ENCODE measurements around the gene HK2.
"Not testable (repeated sequence)": the region's sequence is repeated elsewhere in the genome, so short reads cannot be mapped to it uniquely, and the experiment has no call there.

HK2 gene

DNA sequence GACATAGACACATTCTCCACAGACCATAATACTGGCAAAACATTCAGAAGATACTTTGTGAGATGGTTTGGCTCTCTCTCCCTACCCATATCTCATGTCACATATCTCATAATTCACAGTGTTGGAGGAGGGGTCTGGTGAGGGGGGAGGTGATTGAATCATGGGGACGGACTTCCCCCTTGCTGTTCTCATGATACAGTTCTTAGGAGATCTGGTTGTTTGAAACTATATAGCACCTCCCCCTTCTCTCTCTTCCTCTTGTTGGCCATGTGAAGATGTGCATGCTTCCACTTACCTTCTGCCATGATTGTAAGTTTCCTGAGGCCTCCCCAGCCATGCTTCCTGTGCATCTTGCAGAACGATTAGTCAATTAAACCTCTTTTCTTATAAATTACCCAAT, 61.1 kb downstream of the HK2 start:
- DNase-seq (ENCODE audit: low read depth in 2 of 2) = no peak

DNA sequence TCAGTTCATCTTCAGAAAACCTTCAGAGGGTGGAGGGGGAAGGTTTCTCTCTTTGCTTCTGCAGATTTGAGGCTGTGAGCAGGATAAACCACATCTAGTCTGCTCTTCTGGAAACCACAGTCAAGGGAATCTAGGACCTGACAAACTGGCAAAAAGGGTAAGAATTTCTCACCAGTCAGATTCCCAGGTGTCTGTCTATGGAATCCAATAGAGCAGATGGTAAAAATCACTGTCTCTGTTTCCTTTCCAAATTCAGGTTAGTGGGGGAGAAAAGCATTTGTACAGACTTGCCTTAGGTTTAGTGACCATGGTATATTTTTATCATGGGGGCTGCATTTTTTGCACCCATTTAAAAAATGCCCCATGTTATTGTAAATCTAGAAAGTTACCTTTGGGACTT, 62.3 kb downstream of the HK2 start:
- DNase-seq (ENCODE audit: low read depth in 2 of 2) = no peak

DNA sequence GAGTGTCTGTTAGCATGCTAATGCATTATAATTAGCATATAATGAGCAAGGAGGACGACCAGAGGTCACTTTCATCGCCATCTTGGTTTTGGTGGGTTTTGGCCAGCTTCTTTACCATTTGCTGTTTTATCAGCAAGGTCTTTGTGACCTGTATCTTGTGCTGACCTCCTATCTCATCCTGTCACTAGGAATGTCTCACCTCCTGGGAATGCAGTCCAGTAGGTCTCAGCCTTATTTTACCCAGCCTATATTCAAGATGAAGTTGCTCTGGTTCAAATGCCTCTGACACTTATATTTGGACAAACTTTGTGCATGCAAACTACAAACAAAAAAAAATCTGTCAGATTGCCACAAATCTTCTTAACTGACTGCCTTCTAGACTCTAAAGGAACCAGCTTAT, 66.3 kb downstream of the HK2 start:
- not testable (repeated sequence) for DNase-seq (ENCODE audit: low read depth in 2 of 2)

DNA sequence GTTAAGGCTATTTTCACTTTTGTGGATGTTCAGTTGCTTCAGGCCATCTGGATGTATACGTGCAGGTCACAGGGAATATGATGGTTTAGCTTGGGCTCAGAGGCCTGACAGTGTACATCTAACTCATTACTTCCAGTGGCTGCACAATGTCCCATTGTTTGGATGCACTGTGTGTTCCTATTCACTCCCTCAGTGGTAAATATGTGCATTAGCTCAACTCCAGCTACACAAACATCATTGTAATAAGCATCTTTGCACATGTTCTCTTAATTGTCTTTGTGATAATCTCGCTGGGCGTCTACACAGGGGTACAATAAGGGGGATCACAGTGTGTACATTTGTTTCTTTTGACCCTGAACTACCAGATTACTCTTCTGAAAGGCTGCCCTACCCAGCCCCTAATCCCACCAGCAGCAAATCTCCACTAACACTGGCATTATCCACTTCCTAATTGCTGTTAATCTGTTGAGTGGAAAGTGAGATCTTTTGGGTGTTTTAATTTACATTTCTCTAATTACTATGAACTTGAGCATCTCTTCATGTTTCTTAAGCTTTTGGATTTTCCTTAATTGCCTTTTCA, 68.4 kb downstream of the HK2 start:
- DNase-seq (ENCODE audit: low read depth in 2 of 2) = no peak

DNA sequence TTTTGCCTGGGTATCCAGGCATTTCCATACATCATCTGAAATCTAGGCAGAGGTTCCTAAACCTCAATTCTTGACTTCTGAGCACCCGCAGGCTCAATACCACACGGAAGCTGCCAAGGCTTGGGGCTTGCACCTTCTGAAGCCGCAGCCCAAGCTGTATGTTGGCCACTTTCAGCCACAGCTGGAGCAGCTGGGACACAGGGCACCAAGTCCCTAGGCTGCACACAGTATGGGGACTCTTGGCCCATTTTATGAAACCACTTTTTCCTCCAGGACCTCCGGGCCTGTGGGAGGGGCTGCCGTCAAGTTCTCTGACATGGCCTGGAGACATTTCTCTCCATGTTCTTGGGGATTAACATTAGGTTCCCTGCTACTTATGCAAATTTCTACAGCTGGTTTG, 72.5 kb downstream of the HK2 start:
- no peak for DNase-seq (ENCODE audit: low read depth in 2 of 2)

DNA sequence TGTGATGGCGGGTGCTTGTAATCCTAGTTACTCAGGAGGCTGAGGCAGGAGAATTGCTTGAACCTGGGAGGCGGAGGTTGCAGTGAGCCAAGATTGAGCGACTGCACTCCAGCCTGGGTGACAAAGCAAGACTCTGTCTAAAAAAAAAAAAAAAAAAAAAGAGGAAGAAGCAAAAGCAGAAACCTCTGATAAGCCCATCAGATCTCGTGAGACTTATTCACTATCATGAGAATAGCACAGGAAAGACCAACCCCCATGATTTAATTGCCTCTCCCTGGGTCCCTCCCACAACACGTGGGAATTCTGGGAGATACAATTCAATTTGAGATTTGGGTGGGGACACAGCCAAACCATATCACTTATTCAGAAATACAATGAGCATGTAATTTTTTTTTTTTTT, 73.6 kb downstream of the HK2 start:
- not testable (repeated sequence) for DNase-seq (ENCODE audit: low read depth in 2 of 2)

DNA sequence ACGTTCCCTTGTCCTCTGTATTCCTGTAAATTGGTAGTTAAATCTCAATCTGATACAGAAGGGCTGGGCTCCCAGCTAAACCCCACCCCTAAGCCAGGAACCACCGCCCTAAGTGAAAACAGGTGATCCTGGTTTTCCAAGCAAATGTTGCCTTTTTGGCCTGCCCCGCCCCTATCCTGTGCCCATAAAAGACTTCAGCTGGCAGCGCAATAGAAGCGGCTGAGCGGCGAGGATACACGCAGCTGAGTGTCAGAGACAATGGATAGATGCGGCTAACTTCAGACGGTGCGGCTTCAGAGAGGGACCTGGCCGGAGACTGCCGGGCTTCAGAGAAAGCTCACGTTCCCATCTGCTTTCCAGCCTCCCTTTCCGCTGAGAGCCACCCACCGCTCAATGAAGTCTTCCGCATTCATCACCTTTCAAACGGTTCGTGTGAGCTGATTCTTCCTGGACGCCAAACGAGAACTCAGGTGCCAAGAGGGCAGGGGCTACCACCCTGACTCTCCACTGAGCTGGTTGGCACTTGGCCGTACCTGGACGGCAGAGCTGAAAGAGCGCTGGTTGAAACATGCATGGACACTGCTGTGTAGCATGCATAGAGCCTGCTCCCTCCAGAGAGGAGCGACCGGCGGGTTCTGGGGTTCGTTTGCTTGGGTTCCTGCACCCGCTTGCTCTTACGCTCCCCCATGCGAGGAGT, 75.0 kb downstream of the HK2 start:
- DNase-seq (ENCODE audit: low read depth in 2 of 2) = no peak

DNA sequence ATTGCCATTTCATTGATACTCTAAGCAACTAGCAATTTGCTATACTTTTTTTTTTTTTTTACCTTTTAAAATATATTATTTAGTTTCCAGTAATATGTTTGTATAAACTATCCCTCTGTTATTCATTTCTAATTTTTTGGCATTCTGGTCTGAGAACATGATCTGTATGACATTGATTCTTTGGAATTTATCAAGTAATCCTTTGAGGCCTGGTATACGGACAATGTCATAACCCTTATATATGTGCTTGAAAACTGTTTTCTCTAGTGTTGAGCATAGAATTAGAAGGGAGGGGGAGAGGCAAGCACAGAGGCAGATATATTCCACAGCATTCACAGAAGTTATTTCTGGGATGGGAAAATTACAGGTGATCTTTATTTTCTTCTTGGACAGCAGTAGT, 76.3 kb downstream of the HK2 start:
- DNase-seq (ENCODE audit: low read depth in 2 of 2) = no peak

DNA sequence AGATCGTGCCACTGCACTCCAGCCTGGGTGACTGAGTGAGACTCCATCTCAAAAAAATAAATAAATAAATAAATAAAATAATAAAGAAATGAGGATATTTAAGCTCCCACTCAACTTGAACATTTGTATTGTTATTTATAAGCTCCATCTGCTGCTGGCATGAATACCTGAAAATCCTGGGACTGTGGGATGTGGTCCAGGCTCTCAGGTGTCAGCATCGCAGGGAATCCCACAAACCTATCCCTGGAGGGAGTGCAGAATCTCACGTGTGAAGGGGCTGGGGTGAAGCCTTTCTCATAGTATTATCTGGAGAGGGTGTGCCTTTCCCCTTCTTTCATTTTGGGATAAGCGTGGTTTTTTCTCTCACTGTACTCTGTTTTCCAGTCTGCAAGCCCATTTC, 77.1 kb downstream of the HK2 start:
- no peak for DNase-seq (ENCODE audit: low read depth in 2 of 2)

DNA sequence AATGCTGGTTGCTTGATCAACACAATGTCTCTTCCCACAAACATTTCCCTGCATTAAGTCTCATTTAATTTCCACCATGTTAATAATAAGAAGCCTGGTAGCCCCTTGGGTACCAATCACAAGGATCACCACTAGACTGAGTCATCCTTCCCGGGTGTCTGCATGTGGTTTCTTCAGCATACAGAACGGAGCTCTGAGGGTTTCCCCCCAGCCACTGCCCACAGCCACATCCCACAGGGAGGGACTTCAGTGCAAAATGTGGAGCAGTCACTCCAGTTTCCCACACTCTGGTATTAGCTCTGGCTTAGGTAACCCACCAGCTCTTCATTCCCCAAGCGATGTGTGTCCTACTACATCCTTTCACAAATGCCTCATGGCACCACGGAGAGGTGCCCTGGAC, 81.8 kb downstream of the HK2 start:
- DNase-seq (ENCODE audit: low read depth in 2 of 2) = peak in 1 of 2 donors; percentile 10

DNA sequence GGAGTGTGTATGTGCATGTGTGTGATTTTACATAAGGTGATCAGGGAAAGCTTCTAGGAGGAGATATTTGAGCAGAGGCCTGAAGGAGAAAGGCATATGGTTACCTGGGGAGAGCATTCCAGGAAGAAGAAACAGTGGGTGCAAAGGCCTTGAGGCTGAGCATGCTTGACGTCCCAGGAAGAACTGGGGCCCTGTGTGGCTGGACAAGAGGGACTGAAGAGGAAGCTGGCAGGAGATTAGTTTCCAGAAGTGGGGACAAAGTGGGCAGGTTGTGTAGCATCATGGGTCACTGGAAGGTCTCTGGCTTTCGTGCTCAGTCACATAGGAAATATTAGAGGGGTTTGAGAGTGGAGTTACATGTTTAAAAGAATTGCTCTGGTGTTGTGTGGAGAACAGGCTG, 82.5 kb downstream of the HK2 start:
- no peak for DNase-seq (ENCODE audit: low read depth in 2 of 2)

DNA sequence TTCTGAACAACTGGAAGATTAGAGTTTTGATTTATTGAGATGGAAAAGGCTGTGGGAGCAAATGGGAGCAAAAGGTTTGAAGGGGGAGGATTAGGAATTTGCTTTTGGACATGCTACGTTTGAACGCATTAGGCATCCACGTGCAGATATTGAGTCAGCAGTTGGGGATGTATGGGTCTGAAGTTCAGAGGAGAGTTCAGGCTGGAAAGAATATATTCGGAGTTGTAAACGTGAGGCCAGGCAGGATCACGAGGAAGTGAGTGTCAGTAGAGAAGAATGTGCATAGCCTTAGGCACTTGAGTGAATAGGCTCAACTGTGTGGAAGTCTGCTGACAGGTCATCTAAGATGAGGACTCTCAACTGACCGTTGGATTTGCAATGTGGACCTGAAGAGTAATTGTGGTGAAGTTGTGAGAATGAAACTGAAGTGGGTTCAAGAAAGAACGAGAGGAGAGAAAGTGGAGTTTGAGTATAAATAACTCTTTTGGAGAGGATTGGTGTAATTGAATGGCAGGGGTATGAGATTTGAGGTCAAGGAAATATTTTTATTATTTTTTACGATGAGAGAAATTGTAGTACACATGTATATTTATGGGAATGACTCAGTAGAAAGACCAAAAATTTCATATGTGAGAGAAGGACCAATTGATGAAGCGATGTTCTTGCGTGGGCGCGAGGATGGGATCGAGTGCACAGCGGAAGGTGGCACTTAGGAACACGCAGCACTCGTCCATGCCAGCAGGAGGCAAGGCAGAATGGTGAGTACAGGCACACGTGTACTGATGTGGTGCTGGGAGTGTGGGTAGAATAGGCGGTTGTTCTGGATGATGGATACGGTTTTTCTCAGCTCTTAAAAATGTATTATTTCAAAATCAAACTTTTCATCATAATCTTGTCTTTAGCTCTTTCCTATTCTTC, 84.0 kb downstream of the HK2 start:
- DNase-seq (ENCODE audit: low read depth in 2 of 2) = no peak

DNA sequence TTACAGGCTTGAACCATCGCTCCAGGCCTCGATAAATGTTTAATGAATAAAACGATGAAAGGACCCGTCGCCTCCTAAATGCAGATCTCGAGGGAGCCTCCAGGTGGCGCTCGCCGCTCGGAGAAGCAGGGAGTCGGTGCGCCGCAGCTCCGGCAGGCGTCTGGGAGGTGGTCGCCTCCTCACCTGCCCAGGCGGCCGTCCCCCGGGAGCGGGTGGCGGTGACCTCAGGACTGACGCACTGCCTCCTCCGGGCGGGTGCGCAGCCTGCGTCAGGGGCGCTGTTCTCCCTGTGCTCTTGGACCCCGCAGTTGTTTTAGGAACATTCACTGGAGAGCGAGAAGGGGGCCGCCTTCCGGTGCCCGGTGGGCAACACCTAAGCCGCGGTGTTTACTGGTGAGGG, 85.9 kb downstream of the HK2 start:
- DNase-seq (ENCODE audit: low read depth in 2 of 2) = peak; percentile 37 to 47

DNA sequence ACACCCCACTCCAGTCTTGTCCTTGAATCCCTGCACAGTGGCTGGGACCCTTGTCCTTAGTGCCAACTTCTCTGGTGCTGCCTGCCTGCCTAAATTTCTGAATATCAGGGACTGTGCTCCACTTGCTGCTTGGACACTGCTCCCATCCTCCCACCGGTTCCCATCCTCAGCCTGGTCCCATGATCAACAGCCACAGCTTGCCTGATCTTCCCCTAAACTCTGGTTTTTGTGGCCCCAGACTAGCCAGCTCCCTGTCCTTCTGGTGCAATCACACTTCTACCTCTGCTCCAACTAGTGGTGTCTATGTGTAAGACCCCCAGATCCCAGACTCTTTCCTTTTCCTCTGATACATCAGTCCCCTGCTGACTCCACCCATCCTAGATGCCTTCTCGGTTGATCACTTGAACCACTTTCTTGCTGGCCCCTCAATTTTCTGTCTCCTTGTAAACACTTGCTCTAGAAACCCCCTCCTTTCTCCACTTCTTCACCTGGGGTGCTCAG, 87.4 kb downstream of the HK2 start:
- DNase-seq (ENCODE audit: low read depth in 2 of 2) = no peak

DNA sequence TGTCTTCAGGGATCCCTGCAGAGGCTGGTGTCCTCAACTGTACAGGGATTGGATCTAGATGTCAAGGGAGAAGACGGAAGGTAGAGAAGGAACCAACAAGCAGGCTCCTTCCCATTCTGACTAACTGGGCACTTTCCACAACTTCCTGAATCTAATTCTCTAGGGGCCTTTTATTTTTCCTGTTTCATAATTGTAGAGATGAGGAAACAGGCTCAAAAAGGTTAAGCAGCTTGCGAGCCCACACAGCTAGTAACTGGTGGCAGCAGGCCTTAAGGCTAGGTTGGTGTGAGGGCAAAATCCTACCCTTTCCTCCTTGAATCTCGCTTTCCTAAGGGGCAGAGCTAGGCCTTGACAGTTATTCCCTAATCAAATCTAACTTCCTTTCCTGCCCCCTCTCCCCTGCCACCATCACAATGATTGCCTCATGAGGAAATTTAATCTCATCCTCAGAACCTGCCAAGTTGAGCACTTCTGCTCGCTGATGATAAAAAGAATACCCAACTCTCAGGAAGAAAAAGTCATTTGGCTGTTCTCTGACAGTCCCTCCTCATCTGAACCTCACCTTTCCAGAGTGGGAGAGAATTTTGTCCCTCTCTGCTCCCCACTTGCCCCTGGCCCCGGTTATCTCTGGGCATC, 88.8 kb downstream of the HK2 start:
- DNase-seq (ENCODE audit: low read depth in 2 of 2) = no peak

DNA sequence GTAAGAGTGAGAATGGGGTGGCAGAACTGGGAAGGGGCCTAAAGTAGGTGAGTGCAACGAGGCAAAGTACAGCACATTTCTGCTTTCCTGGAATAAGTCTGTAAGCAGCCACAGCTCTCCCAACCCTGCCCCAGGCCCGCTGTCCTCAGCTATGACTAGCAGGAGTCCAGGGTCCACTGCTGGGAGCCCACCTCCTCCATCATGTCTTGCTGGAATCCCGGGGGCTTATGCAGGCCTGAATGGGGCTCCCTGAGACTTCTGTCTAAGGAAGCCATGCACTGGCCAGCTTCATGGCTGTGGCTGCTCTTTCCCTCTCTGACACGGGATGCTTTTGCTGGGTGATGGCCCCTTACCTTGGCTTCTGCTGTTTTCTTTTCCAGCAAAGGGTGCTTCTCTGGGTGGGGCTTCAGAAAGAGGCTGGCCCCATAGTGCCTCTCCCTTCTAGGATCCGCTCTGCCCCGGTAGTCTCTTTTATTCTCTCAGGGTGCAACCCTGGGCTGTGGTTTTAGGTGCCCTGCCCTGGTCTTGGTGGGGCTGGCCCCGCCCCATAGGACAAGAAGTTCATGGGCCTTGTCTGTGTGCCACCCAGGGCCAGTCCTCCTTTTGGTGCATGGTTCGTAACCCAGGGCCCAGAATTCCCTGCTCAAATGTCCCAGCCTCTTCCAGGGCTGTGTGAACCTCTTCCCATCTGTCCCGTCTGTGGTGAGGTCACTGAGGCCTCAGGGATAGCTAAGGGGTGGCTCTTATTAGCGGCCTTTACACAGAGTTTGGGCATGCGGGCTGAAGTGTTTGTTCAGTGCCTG, 90.7 kb downstream of the HK2 start:
- DNase-seq (ENCODE audit: low read depth in 2 of 2) = no peak

DNA sequence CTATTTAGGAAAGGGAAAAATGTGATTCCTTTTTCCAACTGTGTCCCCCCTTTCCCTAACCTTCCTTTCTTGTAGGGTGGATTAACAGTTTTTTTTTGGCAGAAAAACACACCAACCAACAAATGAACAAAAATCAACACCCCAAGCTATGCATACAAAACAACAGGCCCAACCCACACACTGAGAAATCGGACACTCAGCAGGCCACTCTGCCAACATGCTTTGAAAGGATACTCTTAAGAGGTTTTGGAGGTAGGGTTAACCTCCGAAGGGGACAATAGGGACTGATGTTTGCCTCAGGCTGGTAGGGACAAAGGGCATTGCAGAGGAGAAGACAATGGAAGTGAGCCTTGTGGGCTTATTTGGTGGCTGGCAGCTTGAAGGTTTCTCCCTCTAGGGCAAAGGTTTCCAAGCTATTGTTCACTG, 91.4 kb downstream of the HK2 start:
- no peak for DNase-seq (ENCODE audit: low read depth in 2 of 2)

DNA sequence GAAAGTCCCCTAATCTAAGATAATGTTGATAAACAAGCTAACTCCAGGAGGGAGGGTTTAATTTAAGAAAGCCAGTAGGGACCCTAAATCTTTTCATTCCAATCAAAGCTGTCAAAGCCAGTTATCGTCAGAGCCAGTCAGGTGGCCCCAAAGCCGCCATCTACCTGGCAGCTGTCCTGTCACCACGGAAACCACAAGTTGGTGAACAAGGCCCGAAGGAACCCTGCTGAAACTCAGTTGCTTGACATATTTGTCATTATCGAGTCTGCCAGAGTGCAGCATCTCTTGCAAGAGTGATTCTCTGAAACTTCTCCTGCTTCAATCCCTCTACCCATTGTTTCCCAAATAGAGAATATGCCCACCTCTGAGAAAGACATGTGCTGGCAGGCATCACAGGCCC, 93.7 kb downstream of the HK2 start:
- no peak for DNase-seq (ENCODE audit: low read depth in 2 of 2)

DNA sequence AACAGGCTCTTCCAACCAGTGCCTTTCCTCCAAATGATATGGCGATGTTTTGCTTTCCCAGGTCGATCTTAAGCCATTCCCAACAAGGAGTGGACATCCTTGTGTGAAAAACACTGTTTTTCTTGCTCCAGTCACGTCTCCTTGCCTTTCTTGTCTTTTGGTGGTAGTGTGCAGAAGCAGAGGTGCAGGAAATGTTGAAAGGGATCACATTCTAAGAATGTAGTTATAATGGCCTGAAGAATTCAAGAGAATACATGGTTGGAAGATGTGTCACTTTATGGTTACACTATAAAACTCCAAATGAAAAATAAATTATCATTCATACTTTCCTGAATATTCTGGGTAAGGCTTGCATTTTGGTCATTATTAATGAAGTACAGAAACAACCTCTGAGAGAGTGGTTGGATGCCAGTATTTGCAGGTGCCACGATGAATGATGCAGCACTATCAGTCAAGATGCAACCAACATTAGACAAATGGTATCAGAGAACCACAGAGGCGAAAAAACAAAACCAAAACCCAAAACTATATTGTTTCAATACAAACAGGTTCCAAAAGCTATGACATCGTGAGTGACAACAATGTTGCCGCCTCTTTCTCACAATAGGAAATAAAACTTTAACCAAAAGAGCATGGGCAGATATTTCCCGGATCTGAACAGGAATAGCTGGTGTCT, 97.0 kb downstream of the HK2 start:
- DNase-seq (ENCODE audit: low read depth in 2 of 2) = no peak

DNA sequence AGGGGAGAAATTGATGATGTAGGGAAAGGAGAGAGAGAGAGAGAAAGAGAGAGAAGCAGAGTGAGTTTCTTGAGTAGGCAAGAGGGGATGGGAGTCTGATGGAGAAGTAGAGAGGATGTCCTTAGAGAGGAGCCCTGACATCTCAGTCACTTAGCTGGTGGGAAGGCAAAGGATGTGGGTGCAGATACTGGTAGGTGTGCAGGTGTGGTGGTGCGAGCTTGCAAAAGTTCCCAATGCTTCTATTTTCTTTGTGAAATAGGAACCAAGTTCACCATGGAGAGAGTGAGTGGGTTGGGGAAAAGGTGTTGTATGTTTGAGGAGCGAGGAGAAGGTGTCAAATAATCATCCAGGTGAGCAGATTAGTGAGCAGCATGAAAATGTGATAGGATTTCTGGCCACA, 98.0 kb downstream of the HK2 start:
- no peak for DNase-seq (ENCODE audit: low read depth in 2 of 2)

DNA sequence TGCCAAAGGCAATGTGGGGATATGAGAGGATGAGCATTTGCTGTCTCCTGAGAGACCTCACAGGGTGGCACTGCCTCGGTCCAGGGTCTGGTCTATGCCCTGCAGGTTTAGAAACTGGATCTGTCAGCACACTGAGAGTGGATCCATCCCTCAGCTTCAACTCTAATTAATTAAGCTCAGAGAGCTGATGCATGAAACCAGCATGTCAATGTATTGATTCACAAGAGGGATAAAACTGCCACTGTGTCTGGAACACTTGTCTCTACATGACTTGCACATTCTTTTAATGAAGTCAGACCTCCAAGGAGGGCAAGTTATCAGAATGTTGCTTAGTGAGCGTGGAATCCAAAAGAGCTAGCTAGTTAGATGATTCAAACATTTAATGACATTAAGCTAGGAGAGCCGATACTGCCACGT, 102.1 kb downstream of the HK2 start:
- DNase-seq (ENCODE audit: low read depth in 2 of 2) = no peak
